Measurements from ENCODE around the gene KHK.

KHK gene

DNA sequence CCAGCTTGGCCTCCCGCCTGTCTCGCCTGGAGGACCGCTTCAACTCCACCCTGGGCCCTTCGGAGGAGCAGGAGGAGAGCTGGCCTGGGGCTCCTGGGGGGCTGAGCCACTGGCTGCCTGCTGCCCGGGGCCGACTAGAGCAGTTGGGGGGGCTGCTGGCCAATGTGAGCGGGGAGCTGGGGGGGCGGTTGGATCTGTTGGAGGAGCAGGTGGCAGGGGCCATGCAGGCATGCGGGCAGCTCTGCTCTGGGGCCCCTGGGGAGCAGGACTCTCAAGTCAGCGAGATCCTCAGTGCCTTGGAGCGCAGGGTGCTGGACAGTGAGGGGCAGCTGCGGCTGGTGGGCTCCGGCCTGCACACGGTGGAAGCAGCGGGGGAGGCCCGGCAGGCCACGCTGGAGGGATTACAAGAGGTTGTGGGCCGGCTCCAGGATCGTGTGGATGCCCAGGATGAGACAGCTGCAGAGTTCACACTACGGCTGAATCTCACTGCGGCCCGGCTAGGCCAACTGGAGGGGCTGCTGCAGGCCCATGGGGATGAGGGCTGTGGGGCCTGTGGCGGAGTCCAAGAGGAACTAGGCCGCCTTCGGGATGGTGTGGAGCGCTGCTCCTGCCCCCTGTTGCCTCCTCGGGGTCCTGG lies 3.7 kb upstream of the KHK start:
- no peak for FAIRE-seq

GRCh38 chr2:27083410-27084296 lies 2.9 kb upstream of the KHK start:
- FAIRE-seq: no peak

DNA sequence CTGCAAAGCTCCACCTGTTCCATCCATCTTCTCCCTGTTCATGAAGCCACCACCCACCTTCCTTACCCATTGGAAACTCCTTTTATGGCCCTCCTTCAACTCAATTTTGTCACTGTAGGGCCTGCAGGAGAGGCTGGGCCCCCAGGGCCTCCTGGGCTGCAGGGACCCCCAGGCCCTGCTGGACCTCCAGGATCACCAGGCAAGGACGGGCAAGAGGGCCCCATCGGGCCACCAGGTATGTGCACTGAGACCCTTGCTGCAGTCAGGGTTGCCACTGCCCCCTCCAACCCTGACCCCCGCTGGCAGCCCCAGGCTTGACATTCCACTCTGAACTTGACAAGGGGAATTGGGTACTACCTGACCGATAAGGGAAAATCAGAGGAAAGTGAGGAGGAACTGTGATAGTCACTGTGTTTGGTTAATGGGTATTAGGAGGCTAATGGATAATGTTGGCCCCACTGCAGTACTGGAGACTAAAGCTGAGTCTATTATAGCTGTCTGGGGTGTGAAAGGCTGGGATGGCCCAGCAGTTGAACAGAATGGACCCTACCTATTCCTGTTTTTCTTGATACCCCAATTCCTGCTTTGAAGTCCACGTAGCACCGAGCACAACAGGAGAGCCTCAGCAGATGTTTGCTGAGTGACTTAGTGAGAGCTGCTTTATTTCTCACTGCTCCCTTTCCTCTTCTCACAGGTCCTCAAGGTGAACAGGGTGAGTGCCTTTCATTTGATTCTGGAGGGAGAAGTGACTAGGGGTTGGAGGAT lies 2.1 kb upstream of the KHK start:
- FAIRE-seq: no peak

DNA sequence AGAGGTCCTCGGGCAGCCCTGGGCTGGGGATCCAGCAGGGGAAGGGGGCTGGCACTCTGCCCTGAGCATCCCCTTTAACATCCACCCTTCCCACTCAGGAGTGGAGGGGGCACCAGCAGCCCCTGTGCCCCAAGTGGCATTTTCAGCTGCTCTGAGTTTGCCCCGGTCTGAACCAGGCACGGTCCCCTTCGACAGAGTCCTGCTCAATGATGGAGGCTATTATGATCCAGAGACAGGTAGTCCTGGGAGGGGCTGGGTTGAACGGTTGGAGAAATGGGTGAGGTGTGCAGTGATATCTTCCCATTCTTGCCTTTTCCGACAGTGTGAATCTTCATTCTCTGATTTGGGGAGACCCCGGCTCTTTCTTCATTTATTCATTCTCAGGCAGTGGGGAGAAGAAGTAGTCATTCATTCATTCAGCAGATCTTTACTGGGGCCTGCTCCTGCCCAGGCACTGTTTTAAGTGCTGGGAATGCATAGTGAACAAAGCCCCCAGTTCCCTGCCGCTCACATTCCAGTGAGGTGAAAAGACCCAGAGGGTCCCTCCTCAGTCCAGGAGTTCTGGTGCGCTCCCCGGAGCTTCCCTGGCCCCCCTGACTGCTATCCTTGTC lies 1.4 kb upstream of the KHK start:
- FAIRE-seq: no peak

GRCh38 chr2:27085673-27086089 lies 891 bp upstream of the KHK start:
- no peak for FAIRE-seq

- no peak for FAIRE-seq
Observed at GRCh38 chr2:27086090-27086723, 365 bp upstream of the KHK start.

DNA sequence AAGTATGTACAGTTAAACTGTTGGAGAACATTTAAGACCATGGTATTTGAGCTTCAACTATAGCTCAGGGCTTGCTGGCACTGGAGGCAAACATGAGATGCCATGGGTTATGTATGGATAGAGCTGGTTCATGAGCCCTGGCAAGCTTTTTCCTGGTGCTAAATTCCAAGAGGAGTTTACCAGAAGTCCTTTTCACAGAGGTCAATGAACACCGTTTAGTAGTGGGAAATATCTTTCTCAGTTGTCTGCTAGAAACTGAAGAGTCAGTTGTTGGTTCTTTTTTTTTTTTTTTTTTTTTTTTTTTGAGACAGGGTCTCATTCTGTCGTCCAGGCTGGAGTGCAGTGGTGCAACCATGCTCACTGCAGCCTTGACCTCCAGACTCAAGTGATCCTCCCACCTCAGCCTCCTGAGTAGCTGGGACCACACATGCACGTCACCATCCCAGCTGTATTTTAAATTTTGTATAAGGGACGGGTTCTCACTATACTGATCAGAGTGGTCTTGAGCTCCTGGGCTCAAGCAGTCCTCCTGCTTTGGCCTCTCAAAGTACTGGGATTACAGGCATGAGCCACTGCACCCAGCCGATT lies 1.3 kb downstream of the KHK start:
- no peak for FAIRE-seq

- FAIRE-seq: no peak
Observed at GRCh38 chr2:27088634-27089033, 2.1 kb downstream of the KHK start.

DNA sequence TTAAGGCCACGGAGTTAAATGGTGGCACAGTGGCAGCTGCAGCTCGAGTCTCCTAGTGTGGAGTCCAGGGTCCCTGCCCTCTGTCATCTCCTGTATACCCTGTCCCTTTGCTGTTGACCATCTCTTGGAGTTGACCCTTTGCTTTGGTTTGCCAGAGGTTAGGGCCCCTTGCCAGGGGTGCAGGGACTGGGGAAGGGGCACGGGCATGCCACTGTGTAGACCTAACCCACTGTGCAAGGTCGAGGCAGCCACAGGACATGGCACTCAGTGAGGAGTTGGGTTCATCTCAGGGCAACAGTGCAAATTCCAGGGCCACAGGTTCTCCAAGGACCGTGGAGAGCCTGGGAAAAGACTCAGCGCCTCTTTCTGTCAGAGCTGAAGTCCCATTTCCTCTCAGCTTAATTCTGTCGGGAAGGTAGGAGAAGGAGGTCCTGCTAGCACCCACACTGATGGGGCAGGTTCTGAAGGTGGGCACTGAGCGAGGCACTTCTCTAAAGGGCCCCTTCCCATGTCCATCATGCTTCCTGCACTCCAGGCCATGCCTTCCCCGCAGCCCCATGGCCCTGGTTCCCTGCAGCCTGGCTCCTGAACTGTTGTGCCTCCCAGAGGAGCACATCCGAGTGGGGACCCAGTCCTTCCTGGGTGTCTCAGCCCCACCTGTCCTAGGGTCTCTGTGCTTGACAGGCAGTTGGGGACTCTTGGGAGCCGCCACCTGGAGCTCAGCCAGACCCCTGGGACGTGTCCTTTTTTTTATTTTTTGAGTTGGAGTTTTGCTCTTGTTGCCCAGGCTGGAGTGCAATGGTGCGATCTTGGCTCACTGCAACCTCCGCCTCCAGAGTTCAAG lies 2.8 kb downstream of the KHK start:
- no peak for FAIRE-seq

GRCh38 chr2:27091746-27092695 lies 5.4 kb downstream of the KHK start:
- FAIRE-seq: no peak

DNA sequence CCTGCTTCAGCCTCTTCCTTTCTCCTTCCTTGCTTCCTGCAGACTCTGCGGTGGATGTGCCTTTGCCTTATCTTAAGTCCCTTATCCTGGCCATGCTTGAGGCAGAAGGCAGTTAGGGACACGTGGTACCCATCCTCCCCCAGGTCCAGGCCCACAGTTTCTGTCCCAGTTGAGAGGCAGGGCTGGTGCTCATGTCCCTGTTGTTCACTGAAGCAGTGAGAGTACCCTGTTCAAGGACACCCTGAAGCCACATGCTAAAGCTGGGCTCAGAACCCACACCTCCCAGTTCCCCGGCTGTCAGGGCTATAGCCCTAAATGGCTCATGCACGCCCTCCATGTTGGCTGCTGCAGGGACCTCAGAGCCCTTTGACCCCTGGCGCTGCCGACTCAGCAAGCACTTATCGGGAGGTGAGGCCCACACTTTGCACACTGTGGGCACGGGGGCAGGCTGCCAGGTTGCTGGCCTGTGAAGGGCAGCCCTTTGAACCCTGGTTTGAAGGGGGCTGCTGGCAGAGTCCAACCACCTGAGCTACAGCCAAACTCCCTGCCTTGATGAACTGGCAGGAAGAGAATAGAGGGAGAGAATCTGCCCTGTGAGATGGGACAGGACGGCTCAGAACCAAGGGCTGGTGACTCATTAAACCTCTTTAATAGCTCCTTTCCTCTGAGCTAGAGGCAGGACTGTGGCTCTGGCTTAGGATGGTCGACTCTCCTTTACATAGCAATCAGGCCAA lies 6.3 kb downstream of the KHK start:
- no peak for FAIRE-seq

DNA sequence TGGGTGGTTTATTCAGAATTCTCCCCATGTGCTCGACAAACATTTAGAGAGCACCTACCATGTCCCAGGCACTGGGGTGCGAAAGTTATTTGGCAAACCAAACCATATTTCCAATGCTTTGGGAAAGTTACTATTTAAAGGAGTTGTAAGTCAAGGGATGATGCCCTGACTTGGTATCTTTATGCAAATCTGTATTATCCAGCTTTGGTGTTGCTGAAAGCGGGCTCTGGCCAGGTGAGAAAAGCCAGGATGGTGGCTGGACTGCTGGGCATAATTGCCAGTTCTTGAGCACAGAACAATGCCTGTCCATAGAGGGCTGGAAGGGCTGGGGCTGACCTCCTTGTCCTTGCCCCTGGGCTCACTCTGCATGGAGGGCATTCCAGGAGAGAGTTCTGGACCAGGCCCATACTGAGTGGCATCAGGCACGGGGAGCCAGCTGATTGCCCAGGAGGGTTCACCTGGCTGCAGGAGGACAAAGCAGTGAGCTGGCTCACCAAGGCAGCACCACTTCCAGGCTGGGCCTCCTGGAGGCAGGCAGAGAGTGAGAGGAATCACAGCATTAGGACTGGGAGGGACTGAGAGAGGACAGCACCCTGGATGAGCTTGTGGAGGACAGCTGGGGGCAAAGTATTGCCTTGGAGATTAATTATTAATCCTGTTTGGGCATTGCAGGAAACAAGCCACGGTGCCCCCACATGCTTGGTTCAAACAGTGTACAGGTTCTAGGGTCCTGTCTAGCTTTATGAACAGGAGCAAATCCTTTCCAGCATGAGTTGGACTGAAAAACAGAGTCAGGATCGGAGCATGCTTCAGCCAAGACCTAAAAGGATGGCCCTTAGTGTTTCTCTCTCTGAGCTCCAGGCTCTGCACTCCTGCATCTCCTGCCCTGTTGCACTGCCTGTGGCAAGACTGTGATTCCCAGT lies 7.1 kb downstream of the KHK start:
- FAIRE-seq: no peak

DNA sequence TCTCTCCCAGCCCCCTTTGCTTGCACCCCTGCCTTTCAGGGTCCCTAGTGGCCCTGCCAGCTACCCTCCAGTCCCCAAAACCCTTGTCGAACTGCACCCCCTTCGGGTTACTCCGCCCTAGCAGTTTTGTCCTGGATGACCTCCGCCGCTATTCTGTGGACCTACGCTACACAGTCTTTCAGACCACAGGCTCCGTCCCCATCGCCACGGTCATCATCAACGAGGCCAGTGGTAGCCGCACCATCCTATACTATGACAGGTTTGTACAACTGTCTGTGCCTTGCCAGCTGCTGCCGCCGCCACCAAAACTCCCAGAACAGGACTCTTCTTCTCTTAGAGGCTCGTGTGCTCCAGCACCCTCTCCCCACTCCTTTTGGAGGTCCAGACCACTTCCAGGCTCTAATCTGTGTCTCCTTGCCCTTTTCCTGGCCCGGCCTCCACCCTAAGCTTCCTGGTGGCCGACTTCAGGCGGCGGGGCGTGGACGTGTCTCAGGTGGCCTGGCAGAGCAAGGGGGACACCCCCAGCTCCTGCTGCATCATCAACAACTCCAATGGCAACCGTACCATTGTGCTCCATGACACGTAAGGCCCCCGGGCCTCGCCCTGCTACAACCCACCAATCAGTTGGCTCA lies 7.9 kb downstream of the KHK start:
- no peak for FAIRE-seq

- no peak for FAIRE-seq
Observed at GRCh38 chr2:27095427-27095744, 8.8 kb downstream of the KHK start.

GRCh38 chr2:27095745-27096651 lies 9.4 kb downstream of the KHK start:
- FAIRE-seq: no peak

DNA sequence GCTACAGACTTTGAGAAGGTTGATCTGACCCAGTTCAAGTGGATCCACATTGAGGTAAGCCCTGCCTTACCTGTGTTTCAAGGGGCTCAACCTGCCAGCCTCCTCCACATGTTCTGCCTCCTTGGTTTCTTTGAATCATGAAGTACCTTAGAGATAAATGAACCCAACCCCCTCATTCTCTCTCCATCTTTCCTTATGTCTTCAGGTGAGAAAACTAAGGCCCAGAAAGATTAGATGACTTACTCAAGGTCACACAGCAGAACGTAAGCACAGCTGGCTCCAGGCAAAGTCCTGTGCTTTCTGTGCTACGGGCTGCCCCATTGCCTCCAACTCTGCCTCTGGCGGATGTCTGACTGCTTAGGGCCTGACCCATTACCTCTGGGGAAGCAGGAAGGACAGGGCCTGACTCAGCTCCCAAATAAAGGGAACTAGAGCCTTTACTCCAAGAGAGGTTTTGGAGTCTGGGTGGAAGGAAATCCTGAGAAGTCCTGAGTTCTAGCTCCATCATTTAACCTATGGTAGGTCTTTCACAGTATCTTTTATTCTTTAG lies 10.3 kb downstream of the KHK start:
- no peak for FAIRE-seq
